Activated B cell treated with CpG ODN at 0.5 μM for 24 hours (primary cell): ENCODE data around the gene PREX1. TPM values are rescaled to one million over a fixed set of nuclear protein-coding genes. Genes with fewer than 3 reads are reported as not detected.

Experiments
- ATAC-seq: fragments of 200-7000 bp; cut with Tn5 transposase; one replicate; pipeline ENCODE4 v1.10.0; 2021; ENCODE audit warnings: low read depth, mild to moderate bottlenecking, moderate library complexity
- CTCF ChIA-PET: fragments of 350-600 bp; sonication (Branson Sonifier 250); formaldehyde crosslinking; loops from one replicate; lab custom pipeline; 2021; ENCODE audit warnings: antibody characterized with exemption; lab: Charles Lee
- POLR2A ChIA-PET: fragments of 350-600 bp; sonication (Branson Sonifier 250); formaldehyde crosslinking; loops from one replicate; lab custom pipeline; 2021; ENCODE audit warnings: antibody characterized with exemption; lab: Charles Lee
- DNase-seq: peaks from one replicate; pipeline ENCODE4 v3.0.0; 2022
- H3K27ac Mint-ChIP-seq: one replicate; pipeline ENCODE4 v1.8.0; 2020; ENCODE audit warnings: mixed read lengths
- H3K27me3 Mint-ChIP-seq: one replicate; pipeline ENCODE4 v1.8.0; 2021; ENCODE audit warnings: mixed read lengths
- H3K36me3 Mint-ChIP-seq: one replicate; pipeline ENCODE4 v1.8.0; 2021; ENCODE audit warnings: low read depth, mixed read lengths
- H3K4me1 Mint-ChIP-seq: one replicate; pipeline ENCODE4 v1.8.0; 2021; ENCODE audit warnings: mixed read lengths
- H3K4me3 Mint-ChIP-seq: one replicate; pipeline ENCODE4 v1.8.0; 2020; ENCODE audit warnings: mild to moderate bottlenecking, mixed read lengths
- H3K9me3 Mint-ChIP-seq: one replicate; pipeline ENCODE4 v1.8.0; 2020; ENCODE audit warnings: mixed read lengths
- CTCF ChIP-seq: fragments of 200-600 bp; IDR thresholded peaks from one replicate; pipeline ENCODE4 v1.8.0; 2022; ENCODE audit warnings: antibody characterized with exemption, mild to moderate bottlenecking
- intact Hi-C: fragments of 100-400 bp; cut with micrococcal nuclease; formaldehyde crosslinking; loops from one replicate; pipeline ENCODE4 v1.15.1; 2024
- total RNA-seq: library from RNA; stranded (reverse); gene quantifications from 2 replicates; pipeline ENCODE4 v1.2.3, GENCODE V29; 2022

The PREX1 gene
- total RNA-seq, 1 donor from 2014 or later = 71.4 TPM

GRCh38 chr20:48606172-48606840, 221.5 kb downstream of the PREX1 start:
- Mint-ChIP-seq H3K9me3 (no peaks in the 10 kb centered on the region), H3K27me3 (peaks cover 3% of the 10 kb centered on the region), H3K36me3 (no peaks in the 10 kb centered on the region), H3K27ac (no peak overlapping the region), H3K4me3 (no peak overlapping the region), H3K4me1 (no peaks in the 10 kb centered on the region)
- ChIA-PET POLR2A (no interaction called here), CTCF (no interaction called here)
- intact Hi-C loops = no loop called here
- DNase-seq = no peak
- ATAC-seq = no peak
- TF ChIP-seq CTCF = no peak

DNA sequence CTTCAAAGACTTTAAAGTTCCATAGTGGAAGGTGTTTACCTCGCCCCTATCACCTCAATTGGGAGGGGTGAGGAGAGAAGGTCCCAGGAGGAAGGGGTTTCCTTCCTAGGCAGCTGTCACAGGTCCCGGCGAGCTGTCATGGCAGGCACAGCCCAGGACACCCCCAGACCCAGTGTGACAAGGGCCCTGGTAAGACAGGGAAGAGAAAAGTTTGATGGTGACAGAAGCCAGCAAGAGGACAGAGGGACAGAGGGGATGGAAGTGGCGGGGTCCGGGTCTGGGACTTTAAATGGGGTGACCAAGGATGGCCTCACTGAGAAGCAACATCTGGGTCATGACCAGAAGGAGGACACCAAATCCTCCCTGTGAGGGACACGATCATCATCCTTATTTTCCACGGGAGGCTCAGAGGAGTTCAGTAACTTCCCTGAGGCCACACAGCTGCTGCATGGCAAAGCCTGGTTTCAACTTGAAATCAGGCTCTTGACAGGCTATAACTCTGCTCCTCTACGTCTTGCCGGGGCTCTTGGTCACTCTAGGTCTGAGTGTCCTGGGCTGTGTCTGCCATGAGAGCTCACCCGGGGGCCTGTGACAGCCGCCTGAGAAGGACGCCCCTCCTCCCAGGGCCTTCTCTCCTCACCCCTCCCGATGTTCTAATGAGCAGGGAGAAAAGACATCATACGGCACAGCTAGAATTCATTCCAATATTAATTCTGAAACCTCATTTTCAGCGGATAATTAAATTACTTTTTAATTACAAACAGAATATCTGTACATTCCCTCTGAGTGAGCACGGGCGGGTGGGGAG, 222.2 kb downstream of the PREX1 start:
- ATAC-seq (no peak), DNase-seq (no peak)
- H3K4me3 Mint-ChIP-seq = no peak overlapping the region
- POLR2A ChIA-PET = no interaction called here
- CTCF ChIA-PET = no interaction called here
- intact Hi-C loops = no loop called here
- no peak for TF ChIP-seq CTCF
- H3K27ac Mint-ChIP-seq = no peak overlapping the region
- no peaks in the 10 kb centered on the region for H3K9me3 Mint-ChIP-seq
- H3K4me1 Mint-ChIP-seq = no peaks in the 10 kb centered on the region
- H3K36me3 Mint-ChIP-seq = no peaks in the 10 kb centered on the region
- H3K27me3 Mint-ChIP-seq = peaks cover 6% of the 10 kb centered on the region

- no peak for DNase-seq
- no peak for ATAC-seq
- Mint-ChIP-seq H3K27me3 (peaks cover 9% of the 10 kb centered on the region), H3K9me3 (no peaks in the 10 kb centered on the region), H3K4me3 (no peak overlapping the region), H3K27ac (no peak overlapping the region), H3K36me3 (no peaks in the 10 kb centered on the region), H3K4me1 (peaks cover 2% of the 10 kb centered on the region)
- intact Hi-C loops = no loop called here
- TF ChIP-seq CTCF = no peak
- ChIA-PET CTCF (no interaction called here), POLR2A (no interaction called here)
These were observed 222.9 kb downstream of the PREX1 start for GRCh38 chr20:48604936-48605335.

DNA sequence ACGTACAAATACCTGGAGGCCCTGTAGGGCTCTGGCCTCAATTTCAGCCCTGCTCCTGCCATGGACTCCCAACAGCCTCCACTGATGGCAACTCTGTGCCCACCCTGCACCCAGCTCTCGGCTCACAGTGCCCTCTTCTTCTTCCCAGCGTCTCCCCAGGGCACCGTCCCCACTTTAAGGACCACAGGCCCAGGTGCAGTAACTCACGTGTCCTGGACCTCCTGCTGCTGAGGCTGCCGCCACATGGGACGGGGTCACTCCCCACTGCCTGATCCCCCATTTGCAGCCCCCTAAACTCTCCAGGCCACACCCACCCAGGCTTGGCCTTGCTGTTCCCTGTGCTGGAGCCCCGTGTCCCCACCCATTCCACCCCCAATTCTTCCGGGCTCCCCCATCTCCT, 223.4 kb downstream of the PREX1 start:
- Mint-ChIP-seq H3K27ac (no peak overlapping the region), H3K9me3 (no peaks in the 10 kb centered on the region), H3K27me3 (peaks cover 9% of the 10 kb centered on the region), H3K4me1 (peaks cover 2% of the 10 kb centered on the region), H3K4me3 (no peak overlapping the region), H3K36me3 (no peaks in the 10 kb centered on the region)
- CTCF ChIA-PET = no interaction called here
- no peak for TF ChIP-seq CTCF
- POLR2A ChIA-PET = no interaction called here
- DNase-seq = no peak
- intact Hi-C loops = no loop called here
- no peak for ATAC-seq

GRCh38 chr20:48603819-48604405, 223.9 kb downstream of the PREX1 start:
- TF ChIP-seq CTCF = no peak
- ChIA-PET CTCF (no interaction called here), POLR2A (no interaction called here)
- ATAC-seq (no peak), DNase-seq (no peak)
- no peaks in the 10 kb centered on the region for H3K9me3 Mint-ChIP-seq
- H3K27ac Mint-ChIP-seq = no peak overlapping the region
- H3K27me3 Mint-ChIP-seq = peaks cover 9% of the 10 kb centered on the region
- no peaks in the 10 kb centered on the region for H3K36me3 Mint-ChIP-seq
- intact Hi-C loops = no loop called here
- H3K4me3 Mint-ChIP-seq = no peak overlapping the region
- peaks cover 2% of the 10 kb centered on the region for H3K4me1 Mint-ChIP-seq
